Tibial artery (tissue), 4 donors: ENCODE measurements around the gene FOXL2.

Source experiments
- DNase-seq, 2 donors: peaks; one replicate each; pipeline ENCODE4 v3.0.0-alpha.2; 2019
- H3K27ac ChIP-seq, 2 donors: fragments of 200-600 bp; sonication (generic) in 1 of 2; 1 replicate in 1 of 2; 2 replicates in 1 of 2; pipeline ENCODE4 v1.5.1; 2018 to 2019; ENCODE audit warnings: mild to moderate bottlenecking in 1 of 2
- H3K27me3 ChIP-seq, 2 donors: fragments of 200-600 bp; sonication (generic) in 1 of 2; one replicate each; pipeline versions ENCODE4 v1.5.1 to v1.6.0; 2016 to 2019
- H3K36me3 ChIP-seq, 3 donors: fragments of 200-600 bp; sonication (generic) in 2 of 3; one replicate each; pipeline ENCODE4 v1.5.1; 2016 to 2019; ENCODE audit warnings: mild to moderate bottlenecking in 2 of 3
- H3K4me1 ChIP-seq, 4 donors: fragments of 200-600 bp; sonication (generic) in 2 of 4; 1 replicate in 3 of 4; 2 replicates in 1 of 4; pipeline ENCODE4 v1.5.1; 2016 to 2019
- H3K4me3 ChIP-seq, 2 donors: fragments of 200-600 bp; sonication (generic) in 1 of 2; 1 replicate in 1 of 2; 2 replicates in 1 of 2; pipeline ENCODE4 v1.5.1; 2018 to 2019; ENCODE audit warnings: mild to moderate bottlenecking in 2 of 2
- H3K9me3 ChIP-seq, 3 donors: fragments of 200-600 bp; sonication (generic) in 1 of 3; one replicate each; pipeline ENCODE4 v1.5.1; 2016 to 2019
- intact Hi-C: fragments of 100-400 bp; cut with DNase I; formaldehyde crosslinking; loops from one replicate; pipeline ENCODE4 v1.15.0; 2023; ENCODE audit warnings: low total_unique reads
- TF ChIP-seq, protein P1 (sequence below), 2 experiments: fragments of 200-600 bp in 1 of 2; fragments of 450-650 bp in 1 of 2; IDR thresholded peaks; one replicate each; pipeline ENCODE4 v1.5.1; 2017 to 2019; ENCODE audit warnings: antibody characterized with exemption in 2 of 2, mild to moderate bottlenecking in 1 of 2, moderate library complexity in 1 of 2

FOXL2 gene

DNA sequence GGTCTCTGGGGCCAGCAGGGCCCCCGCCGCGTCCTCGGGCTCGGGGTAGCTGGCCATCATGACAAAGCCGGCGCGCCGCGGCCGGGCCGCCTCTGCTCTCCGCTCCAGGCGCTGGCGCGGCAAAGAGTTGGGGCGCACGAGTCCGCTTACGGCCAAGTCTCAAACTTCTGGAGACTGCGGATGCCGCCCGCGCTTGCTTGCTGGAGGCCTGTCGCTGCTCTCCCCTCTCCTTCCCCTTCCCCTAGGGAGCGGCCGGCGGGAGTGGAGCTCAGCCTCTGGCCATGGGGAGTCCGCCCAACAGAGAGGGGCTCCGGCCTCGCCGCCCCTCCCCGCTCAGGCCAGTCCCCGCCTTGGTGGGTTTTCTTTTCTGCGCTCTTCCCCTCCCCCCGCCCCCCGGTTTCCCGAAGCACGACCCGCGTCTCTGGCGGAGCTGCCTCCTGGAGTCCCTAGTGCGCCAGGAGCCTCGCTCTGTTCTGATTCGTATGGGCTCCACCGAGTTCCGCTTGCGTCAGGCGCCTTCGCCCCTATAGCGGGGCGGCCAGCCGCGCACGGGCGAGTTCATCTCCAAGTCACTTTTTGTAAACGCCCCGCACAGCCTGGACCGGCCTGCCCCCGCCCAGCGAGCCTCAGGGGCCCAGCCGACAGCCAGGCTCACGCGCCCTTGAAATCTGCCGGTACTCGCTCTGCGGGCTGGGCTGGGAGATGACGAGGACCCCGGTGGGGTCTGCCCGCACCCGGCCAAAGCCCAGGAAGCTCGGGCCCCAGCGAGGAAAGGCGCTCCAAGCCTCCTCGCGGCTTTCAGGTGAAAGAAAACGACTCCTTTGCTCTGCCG is at the start of gene FOXL2, which contains the start of gene FOXL2NB:
Gene FOXL2, minus strand, starts transcription at position 475 of the 832 bp plus-strand sequence. Its CDS starts 415 bp downstream, at position 60.
Gene FOXL2NB, plus strand, starts transcription at position 555 of the 832 bp plus-strand sequence. Its CDS starts 148 bp downstream, at position 703.
- Histone ChIP-seq H3K4me3 (peak within 1 kb of the TSS; percentile 34 to 58), H3K27ac (no peak within 1 kb of the TSS), H3K36me3 (no peaks in the 10 kb centered on the region), H3K9me3 (no peaks in the 10 kb centered on the region), H3K27me3 (peaks cover 6 to 94% of the 10 kb centered on the region in 2 donors), H3K4me1 (peaks cover 0 to 46% (median 34%) of the 10 kb centered on the region in 4 donors)
- no peak for DNase-seq
- intact Hi-C loops = no loop called here
- TF ChIP-seq, protein P1, sequence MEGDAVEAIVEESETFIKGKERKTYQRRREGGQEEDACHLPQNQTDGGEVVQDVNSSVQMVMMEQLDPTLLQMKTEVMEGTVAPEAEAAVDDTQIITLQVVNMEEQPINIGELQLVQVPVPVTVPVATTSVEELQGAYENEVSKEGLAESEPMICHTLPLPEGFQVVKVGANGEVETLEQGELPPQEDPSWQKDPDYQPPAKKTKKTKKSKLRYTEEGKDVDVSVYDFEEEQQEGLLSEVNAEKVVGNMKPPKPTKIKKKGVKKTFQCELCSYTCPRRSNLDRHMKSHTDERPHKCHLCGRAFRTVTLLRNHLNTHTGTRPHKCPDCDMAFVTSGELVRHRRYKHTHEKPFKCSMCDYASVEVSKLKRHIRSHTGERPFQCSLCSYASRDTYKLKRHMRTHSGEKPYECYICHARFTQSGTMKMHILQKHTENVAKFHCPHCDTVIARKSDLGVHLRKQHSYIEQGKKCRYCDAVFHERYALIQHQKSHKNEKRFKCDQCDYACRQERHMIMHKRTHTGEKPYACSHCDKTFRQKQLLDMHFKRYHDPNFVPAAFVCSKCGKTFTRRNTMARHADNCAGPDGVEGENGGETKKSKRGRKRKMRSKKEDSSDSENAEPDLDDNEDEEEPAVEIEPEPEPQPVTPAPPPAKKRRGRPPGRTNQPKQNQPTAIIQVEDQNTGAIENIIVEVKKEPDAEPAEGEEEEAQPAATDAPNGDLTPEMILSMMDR (IDR thresholded peaks at IDR 0.05) = no peak

DNA sequence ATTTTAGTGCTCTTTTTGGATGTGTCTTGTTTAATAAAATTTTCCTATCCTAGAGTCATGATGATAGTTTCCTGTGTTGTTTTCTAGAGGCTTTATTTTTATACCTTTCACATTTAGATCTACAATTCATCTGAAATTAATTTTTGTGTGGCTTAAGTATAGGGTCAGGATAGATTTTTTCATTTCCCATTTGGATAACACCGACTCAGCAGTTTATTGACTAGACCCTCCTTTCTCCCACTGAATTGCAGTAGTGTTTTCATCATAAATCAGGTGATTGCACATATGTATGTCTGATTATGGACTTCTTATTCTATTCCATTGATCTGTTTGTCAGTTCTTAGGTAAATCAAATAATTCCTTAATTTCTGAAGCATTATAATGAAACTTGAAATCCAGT is 48.8 kb upstream of the FOXL2 start:
- Histone ChIP-seq H3K27ac (no peak overlapping the region), H3K27me3 (no peaks in the 10 kb centered on the region), H3K4me1 (no peaks in the 10 kb centered on the region), H3K9me3 (no peaks in the 10 kb centered on the region), H3K36me3 (no peaks in the 10 kb centered on the region), H3K4me3 (no peak overlapping the region)
- TF ChIP-seq, protein P1 (IDR thresholded peaks at IDR 0.05) = no peak
- DNase-seq = no peak
- intact Hi-C loops = no loop called here

DNA sequence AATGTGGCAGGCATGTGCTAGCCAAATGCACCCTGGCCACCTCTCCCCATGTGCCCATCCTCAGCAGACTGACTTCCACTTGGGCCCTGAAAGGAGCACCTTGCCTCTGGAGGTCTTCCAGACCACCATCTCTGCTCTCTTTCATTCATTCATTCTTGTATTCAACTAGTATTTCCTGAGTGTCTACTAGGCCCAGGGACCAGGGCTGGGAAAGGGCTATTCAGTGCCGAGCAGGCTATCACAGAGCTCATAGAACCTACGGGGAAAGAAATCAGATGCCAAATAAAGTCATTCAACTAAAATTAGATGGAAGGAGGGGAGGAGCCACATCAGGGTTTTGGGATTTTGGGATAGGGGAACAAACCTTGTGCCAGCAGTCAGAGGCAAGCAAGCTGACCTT is 40.2 kb upstream of the FOXL2 start:
- DNase-seq = no peak
- H3K27ac ChIP-seq = no peak overlapping the region
- no peaks in the 10 kb centered on the region for H3K4me1 ChIP-seq
- TF ChIP-seq, protein P1 (IDR thresholded peaks at IDR 0.05) = no peak
- H3K36me3 ChIP-seq = no peaks in the 10 kb centered on the region
- no peak overlapping the region for H3K4me3 ChIP-seq
- intact Hi-C loops = no loop called here
- H3K9me3 ChIP-seq = no peaks in the 10 kb centered on the region
- H3K27me3 ChIP-seq = no peaks in the 10 kb centered on the region

DNA sequence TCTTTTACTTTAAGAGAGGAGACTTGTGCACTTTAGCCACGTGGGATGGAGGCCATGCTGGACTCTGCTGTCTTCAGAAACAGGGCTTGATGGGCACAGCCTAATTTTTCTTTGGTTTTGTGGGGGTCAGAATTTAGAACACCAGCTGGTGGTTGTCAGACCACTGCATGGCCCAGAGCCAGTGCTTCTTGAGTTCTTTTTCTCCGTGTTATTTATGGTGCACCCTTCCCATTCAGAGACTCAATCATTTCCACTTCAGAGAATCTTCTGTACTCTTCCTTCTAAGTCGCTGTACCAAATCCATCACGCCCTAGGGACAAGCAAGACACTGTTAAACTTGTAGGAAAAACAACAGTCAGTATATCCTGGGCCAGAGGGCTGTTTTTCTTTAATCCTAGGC is 39.0 kb upstream of the FOXL2 start:
- H3K27me3 ChIP-seq = no peaks in the 10 kb centered on the region
- no peak overlapping the region for H3K4me3 ChIP-seq
- no peaks in the 10 kb centered on the region for H3K36me3 ChIP-seq
- no peak for DNase-seq
- intact Hi-C loops = no loop called here
- no peak overlapping the region for H3K27ac ChIP-seq
- no peaks in the 10 kb centered on the region for H3K9me3 ChIP-seq
- H3K4me1 ChIP-seq = no peaks in the 10 kb centered on the region
- TF ChIP-seq, protein P1 (IDR thresholded peaks at IDR 0.05) = no peak

DNA sequence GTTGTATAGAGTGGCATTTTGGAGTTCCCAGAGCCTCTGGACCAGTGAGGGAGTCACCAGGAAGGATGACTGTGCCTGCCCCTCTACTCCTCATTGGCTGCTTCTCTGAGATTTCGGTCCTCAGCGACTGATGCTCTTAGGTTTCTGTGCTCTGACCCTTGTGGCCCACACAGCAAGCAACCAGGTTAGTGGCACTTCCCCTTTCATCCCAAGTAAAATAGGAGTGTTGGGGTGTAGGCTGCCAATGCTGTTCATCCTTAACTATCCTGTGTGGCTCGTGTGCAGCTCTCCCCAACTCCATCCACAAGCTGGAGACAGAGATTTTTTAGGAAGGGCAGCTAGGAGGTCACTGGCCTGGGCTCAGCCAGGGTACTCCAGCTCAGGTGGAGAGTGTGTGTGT is 37.9 kb upstream of the FOXL2 start:
- H3K4me3 ChIP-seq = no peak overlapping the region
- no peak overlapping the region for H3K27ac ChIP-seq
- no peaks in the 10 kb centered on the region for H3K4me1 ChIP-seq
- no peaks in the 10 kb centered on the region for H3K36me3 ChIP-seq
- no peak for DNase-seq
- TF ChIP-seq, protein P1 (IDR thresholded peaks at IDR 0.05) = no peak
- H3K9me3 ChIP-seq = no peaks in the 10 kb centered on the region
- intact Hi-C loops = no loop called here
- no peaks in the 10 kb centered on the region for H3K27me3 ChIP-seq
